Articular chondrocyte of knee joint (primary cell): ENCODE data around the gene SCN1A. TPM values are rescaled to one million over a fixed set of nuclear protein-coding genes. Genes with fewer than 3 reads are reported as not detected.

ENCODE experiments used
- small RNA-seq: library from RNA; depleted of rRNA; stranded (forward); fragments of <200 nt; gene quantifications from one replicate; pipeline ENCODE3, GENCODE V24; 2012
- total RNA-seq: library from RNA; depleted of rRNA; stranded (reverse); fragments of >200 nt; gene quantifications from 2 replicates; pipeline ENCODE4 v1.2.3, GENCODE V29; 2012

The SCN1A gene
- 0.11 and 0.13 TPM in 2 replicates for total RNA-seq

DNA sequence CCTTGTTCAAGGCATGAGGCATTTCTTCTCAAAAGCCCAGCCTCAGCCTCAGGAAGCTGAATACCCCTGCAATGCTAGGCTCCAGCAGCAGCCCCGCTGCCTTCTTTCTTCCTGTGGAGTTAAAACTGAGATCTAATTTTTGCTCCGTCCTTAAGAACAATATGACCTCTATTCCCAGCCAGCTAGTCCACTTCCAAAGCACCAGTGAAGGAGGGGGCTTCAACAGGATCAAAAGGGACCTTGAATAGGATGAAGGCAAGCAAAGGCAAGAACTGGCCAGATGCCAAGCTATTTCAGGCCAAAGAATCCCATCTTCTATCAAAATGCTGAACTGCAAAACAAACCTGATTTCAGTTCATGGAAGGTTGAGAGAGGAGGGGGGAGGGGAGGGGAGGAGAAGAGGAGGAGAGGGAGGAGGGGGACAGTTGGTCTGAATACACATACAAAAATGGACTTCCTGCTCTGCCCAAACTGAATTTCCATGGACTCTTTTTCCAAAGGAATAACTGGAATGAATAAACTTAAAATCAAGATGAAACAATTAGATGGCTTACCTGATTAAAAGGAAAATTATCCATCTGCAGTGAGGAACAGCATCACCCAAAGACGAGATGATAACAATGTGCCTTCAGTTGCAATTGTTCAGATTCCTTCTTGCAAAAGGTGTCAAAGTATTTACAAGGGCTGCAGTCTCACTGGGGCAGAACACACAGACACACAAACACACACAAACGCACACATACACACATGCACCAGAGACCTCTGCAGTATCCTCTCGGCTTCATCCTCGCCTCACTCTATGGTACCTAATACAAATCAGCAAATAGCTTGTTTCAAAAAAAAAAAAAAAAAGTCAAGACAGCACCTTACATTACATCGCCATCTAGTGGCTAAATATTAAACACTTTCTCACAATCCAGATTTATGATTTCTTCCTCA, at the start of gene SCN1A:
SCN1A (minus strand) TSS at position 804 of the 939 bp plus-strand sequence. CDS start 54,399 bp downstream, outside the sequence.

DNA sequence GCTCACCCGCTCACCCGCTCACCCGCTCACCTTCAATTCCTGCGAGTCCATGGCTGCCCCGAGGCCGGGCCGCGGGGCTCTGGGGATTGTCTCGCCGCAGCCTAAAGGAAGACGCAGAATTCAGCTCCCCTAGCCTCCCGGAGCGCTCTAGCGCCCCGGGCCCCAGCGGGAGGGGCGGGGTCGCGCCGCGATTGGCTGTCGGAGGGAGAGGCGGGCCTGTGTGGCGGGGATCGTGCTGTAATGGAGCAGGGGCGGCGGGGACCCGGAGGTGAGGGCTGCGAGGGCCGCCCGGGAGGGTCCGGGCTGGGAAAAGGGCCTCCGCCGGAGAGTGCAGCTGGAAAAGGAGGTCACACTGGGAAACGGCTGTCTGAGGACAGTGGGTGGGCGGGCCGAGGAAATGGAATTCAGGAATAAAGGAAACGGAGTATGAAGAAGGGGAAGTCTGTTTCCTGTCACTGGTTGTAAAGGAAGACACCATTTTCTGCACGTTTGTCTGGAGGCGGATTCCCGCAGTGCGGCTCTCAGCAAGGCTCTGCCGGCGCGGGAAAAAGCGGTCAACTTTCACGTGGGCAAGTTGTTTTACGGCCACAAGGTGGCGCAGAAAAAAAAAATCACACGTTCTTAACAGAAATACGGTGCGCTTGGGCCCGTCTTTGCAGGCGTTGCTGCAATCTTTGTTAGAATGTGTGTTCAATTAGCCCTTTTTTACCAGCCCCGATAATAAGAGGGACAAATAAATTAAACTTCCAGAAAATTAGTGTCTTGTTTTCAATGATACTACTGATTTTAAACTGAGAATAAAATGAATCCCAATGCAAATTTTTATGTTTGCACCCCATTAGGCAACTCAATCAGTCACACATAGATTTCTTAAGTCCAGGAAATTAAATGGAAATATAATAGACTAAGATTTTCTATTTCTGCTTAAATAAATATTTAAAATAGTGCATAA, 173.9 kb downstream of the SCN1A start, which contains the start of gene TTC21B:
TTC21B (minus strand) TSS at position 122 of the 952 bp plus-strand sequence; CDS start at position 51, 71 bp downstream.

Small RNA genes within 50 kb of the gene (small RNA-seq; reads per million reads assigned to genes)
- not detected for gene RF00019

Other genes starting within 250 kb of the SCN1A start
- gene TTC21B, start 174.2 kb downstream of the SCN1A start, total RNA-seq = 26.8 and 28.7 TPM in 2 replicates
- gene SCN9A, start 247.9 kb upstream of the SCN1A start, total RNA-seq = under 0.01 TPM in 1 of 2 replicates, not detected in the other